Endodermal cell (in vitro differentiated cells): Measurements from ENCODE around the gene MIDN. TPM values are rescaled to one million over a fixed set of nuclear protein-coding genes. Genes with fewer than 3 reads are reported as not detected.
"Not testable (repeated sequence)": the region's sequence is repeated elsewhere in the genome, so short reads cannot be mapped to it uniquely, and the experiment has no call there.

Experiments
- DNase-seq: peaks from one replicate; pipeline ENCODE4 v3.0.0-alpha.2; 2017
- H3K27ac ChIP-seq: 2 replicates; pipeline ENCODE4 v1.5.1; 2013; ENCODE audit warnings: mild to moderate bottlenecking, low read depth, low read length, moderate library complexity
- H3K27me3 ChIP-seq: 2 replicates; pipeline ENCODE4 v1.6.1; 2013; ENCODE audit warnings: mild to moderate bottlenecking, low read length, moderate library complexity; ENCODE audit not compliant: insufficient read depth, control insufficient read depth, poor library complexity, severe bottlenecking
- H3K36me3 ChIP-seq: 2 replicates; pipeline ENCODE4 v1.7.0; 2013; ENCODE audit warnings: mild to moderate bottlenecking, low read length, moderate library complexity; ENCODE audit not compliant: control insufficient read depth, insufficient read depth
- H3K4me1 ChIP-seq: one replicate; pipeline ENCODE4 v1.7.0; 2013; ENCODE audit warnings: low read length; ENCODE audit not compliant: control insufficient read depth, insufficient read depth
- H3K4me3 ChIP-seq: 2 replicates; pipeline ENCODE4 v1.5.1; 2013; ENCODE audit warnings: mild to moderate bottlenecking, low read length, moderate library complexity
- H3K9ac ChIP-seq: 2 replicates; pipeline ENCODE4 v1.6.1; 2013; ENCODE audit warnings: mild to moderate bottlenecking, low read length, moderate library complexity; ENCODE audit not compliant: poor library complexity, severe bottlenecking; ENCODE audit errors: extremely low read depth
- H3K9me3 ChIP-seq: 2 replicates; pipeline ENCODE4 v1.6.1; 2013; ENCODE audit warnings: mild to moderate bottlenecking, low read length, moderate library complexity; ENCODE audit not compliant: control insufficient read depth
- H3K27ac Mint-ChIP-seq: 2 replicates; pipeline ENCODE4 v1.8.0; 2020; ENCODE audit warnings: mixed read lengths
- H3K27me3 Mint-ChIP-seq: 2 replicates; pipeline ENCODE4 v1.8.0; 2021; ENCODE audit warnings: mild to moderate bottlenecking, mixed read lengths; ENCODE audit not compliant: insufficient read depth
- H3K36me3 Mint-ChIP-seq: 2 replicates; pipeline ENCODE4 v1.8.0; 2020; ENCODE audit warnings: low read depth, mixed read lengths
- H3K4me1 Mint-ChIP-seq: 2 replicates; pipeline ENCODE4 v1.8.0; 2020; ENCODE audit warnings: mixed read lengths
- H3K4me3 Mint-ChIP-seq: 2 replicates; pipeline ENCODE4 v1.8.0; 2020; ENCODE audit warnings: mild to moderate bottlenecking, moderate library complexity, mixed read lengths
- H3K9me3 Mint-ChIP-seq: 2 replicates; pipeline ENCODE4 v1.8.0; 2020; ENCODE audit warnings: mild to moderate bottlenecking, mixed read lengths
- CTCF ChIP-seq: fragments of 200-600 bp; sonication (generic); conservative IDR thresholded peaks from 2 replicates; pipeline ENCODE4 v1.5.0; 2021; ENCODE audit warnings: antibody characterized with exemption, mild to moderate bottlenecking
- WGBS, 2 experiments: methylation state at CpG; one replicate each; pipeline versions ENCODE4 v1.1.5 to v1.1.7; 2013; ENCODE audit warnings: missing lambda C conversion rate in 2 of 2, mixed read lengths in 1 of 2; ENCODE audit not compliant: insufficient coverage in 1 of 2, insufficient read length in 1 of 2; 5-methylcytosine and 5-hydroxymethylcytosine counted together
- total RNA-seq, 2 donors: library from RNA; stranded (reverse); fragmentation: NEBNext Ultra II Directional in 1 of 2; extraction: Animal tissue kit (Norgen Biotek cat#: 25700) in 1 of 2; gene quantifications; 2 replicates in 1 of 2; 3 replicates in 1 of 2; pipeline ENCODE4 v1.2.1, GENCODE V29; 2021

MIDN gene
- total RNA-seq, 2 donors from 2014 or later, result 183 to 185 TPM

- Histone ChIP-seq H3K36me3 (peaks cover 13% of the 10 kb centered on the region), H3K9ac (peak within 1 kb of the TSS; percentile 60), H3K9me3 (no peaks in the 10 kb centered on the region), H3K27ac (no peak within 1 kb of the TSS), H3K4me1 (no peaks in the 10 kb centered on the region), H3K4me3 (peak within 1 kb of the TSS; percentile 94), H3K27me3 (no peaks in the 10 kb centered on the region)
- Mint-ChIP-seq H3K36me3 (peaks cover 10% of the 10 kb centered on the region), H3K4me1 (peaks cover 6% of the 10 kb centered on the region), H3K9me3 (no peaks in the 10 kb centered on the region), H3K4me3 (peak within 1 kb of the TSS; percentile 87), H3K27me3 (no peaks in the 10 kb centered on the region), H3K27ac (peak within 1 kb of the TSS; percentile 74)
- TF ChIP-seq CTCF, result no peak
- peak; percentile 100 for DNase-seq
- WGBS, 2 experiments, result 3 to 6% methylated on average over 32 to 113 of the region's 114 CpGs
Observed at GRCh38 chr19:1205114-1206099, 43.0 kb upstream of the MIDN start, which contains the start of gene STK11. Gene STK11, plus strand, starts transcription at chr19:1205778. Its CDS starts 1,136 bp downstream, at chr19:1206914.

GRCh38 chr19:1206150-1206863 lies 42.1 kb upstream of the MIDN start:
- peak overlapping the region; percentile 60 for H3K9ac ChIP-seq
- H3K4me3 ChIP-seq, result peak overlapping the region; percentile 94
- no peak for TF ChIP-seq CTCF
- H3K36me3 Mint-ChIP-seq, result peaks cover 11% of the 10 kb centered on the region
- no peaks in the 10 kb centered on the region for H3K9me3 Mint-ChIP-seq
- no peaks in the 10 kb centered on the region for H3K9me3 ChIP-seq
- H3K27me3 Mint-ChIP-seq, result no peaks in the 10 kb centered on the region
- peak; percentile 51 for DNase-seq
- H3K36me3 ChIP-seq, result peaks cover 15% of the 10 kb centered on the region
- H3K4me1 Mint-ChIP-seq, result peaks cover 6% of the 10 kb centered on the region
- WGBS, 2 experiments, result 1% methylated on average over 14 to 78 of the region's 78 CpGs
- H3K27me3 ChIP-seq, result no peaks in the 10 kb centered on the region
- H3K4me1 ChIP-seq, result no peaks in the 10 kb centered on the region
- H3K27ac Mint-ChIP-seq, result peak overlapping the region; percentile 74
- no peak overlapping the region for H3K27ac ChIP-seq
- H3K4me3 Mint-ChIP-seq, result peak overlapping the region; percentile 87

GRCh38 chr19:1206864-1207450 lies 41.4 kb upstream of the MIDN start:
- peak overlapping the region; percentile 60 for H3K9ac ChIP-seq
- H3K9me3 ChIP-seq, result no peaks in the 10 kb centered on the region
- Mint-ChIP-seq H3K4me3 (peak overlapping the region; percentile 87), H3K27ac (peak overlapping the region; percentile 74), H3K9me3 (no peaks in the 10 kb centered on the region), H3K27me3 (no peaks in the 10 kb centered on the region), H3K36me3 (peaks cover 14% of the 10 kb centered on the region), H3K4me1 (peaks cover 9% of the 10 kb centered on the region)
- no peak overlapping the region for H3K27ac ChIP-seq
- peaks cover 15% of the 10 kb centered on the region for H3K36me3 ChIP-seq
- H3K27me3 ChIP-seq, result no peaks in the 10 kb centered on the region
- no peaks in the 10 kb centered on the region for H3K4me1 ChIP-seq
- no peak for TF ChIP-seq CTCF
- H3K4me3 ChIP-seq, result peak overlapping the region; percentile 94
- 4 to 7% methylated on average over 26 to 38 of the region's 38 CpGs for WGBS, 2 experiments
- DNase-seq, result peak; percentile 78

GRCh38 chr19:1208830-1209229 lies 39.6 kb upstream of the MIDN start:
- not testable (repeated sequence) for H3K9me3 ChIP-seq, DNase-seq, H3K4me3 Mint-ChIP-seq, H3K27ac Mint-ChIP-seq, H3K27ac ChIP-seq, H3K9ac ChIP-seq, H3K4me3 ChIP-seq, H3K27me3 Mint-ChIP-seq, H3K9me3 Mint-ChIP-seq, H3K27me3 ChIP-seq, H3K4me1 Mint-ChIP-seq, H3K4me1 ChIP-seq
- WGBS, 2 experiments, result 90 to 93% methylated on average over 8 to 10 of the region's 10 CpGs
- H3K36me3 Mint-ChIP-seq, result peaks cover 21% of the 10 kb centered on the region
- peaks cover 24% of the 10 kb centered on the region for H3K36me3 ChIP-seq
